ENCODE data around the gene THRB.
"Not testable (repeated sequence)": the region's sequence is repeated elsewhere in the genome, so short reads cannot be mapped to it uniquely, and the experiment has no call there.

Gene THRB

GRCh38 chr3:24446032-24446431 is 48.6 kb downstream of the THRB start:
- DNase-seq (ENCODE audit: low read depth) = no peak

GRCh38 chr3:24443476-24443875 is 51.2 kb downstream of the THRB start:
- no peak for DNase-seq (ENCODE audit: low read depth)

GRCh38 chr3:24440760-24441464 is 53.7 kb downstream of the THRB start:
- no peak for DNase-seq (ENCODE audit: low read depth)

- no peak for DNase-seq (ENCODE audit: low read depth)
Observed at GRCh38 chr3:24439021-24439420, 55.6 kb downstream of the THRB start.

- no peak for DNase-seq (ENCODE audit: low read depth)
Observed at GRCh38 chr3:24437326-24437725, 57.3 kb downstream of the THRB start.

- DNase-seq (ENCODE audit: low read depth) = no peak
Observed at GRCh38 chr3:24435584-24435983, 59.1 kb downstream of the THRB start.

- DNase-seq (ENCODE audit: low read depth) = no peak
Observed at GRCh38 chr3:24434651-24435050, 60.0 kb downstream of the THRB start.

- DNase-seq (ENCODE audit: low read depth) = no peak
Observed at GRCh38 chr3:24433838-24434591, 60.6 kb downstream of the THRB start.

- DNase-seq (ENCODE audit: low read depth) = no peak
Observed at GRCh38 chr3:24432989-24433388, 61.7 kb downstream of the THRB start.

- no peak for DNase-seq (ENCODE audit: low read depth)
Observed at GRCh38 chr3:24428481-24428880, 66.2 kb downstream of the THRB start.

GRCh38 chr3:24426896-24427295 is 67.8 kb downstream of the THRB start:
- DNase-seq (ENCODE audit: low read depth) = no peak

- not testable (repeated sequence) for DNase-seq (ENCODE audit: low read depth)
Observed at GRCh38 chr3:24420829-24421228, 73.8 kb downstream of the THRB start.

GRCh38 chr3:24420224-24420623 is 74.4 kb downstream of the THRB start:
- no peak for DNase-seq (ENCODE audit: low read depth)

- DNase-seq (ENCODE audit: low read depth) = no peak
Observed at GRCh38 chr3:24419067-24419791, 75.4 kb downstream of the THRB start.

GRCh38 chr3:24417730-24418129 is 76.9 kb downstream of the THRB start:
- no peak for DNase-seq (ENCODE audit: low read depth)

- no peak for DNase-seq (ENCODE audit: low read depth)
Observed at GRCh38 chr3:24416224-24416623, 78.4 kb downstream of the THRB start.

GRCh38 chr3:24415824-24416223 is 78.8 kb downstream of the THRB start:
- DNase-seq (ENCODE audit: low read depth) = no peak

GRCh38 chr3:24413662-24414061 is 81.0 kb downstream of the THRB start:
- DNase-seq (ENCODE audit: low read depth) = not testable (repeated sequence)

GRCh38 chr3:24410860-24411259 is 83.8 kb downstream of the THRB start:
- no peak for DNase-seq (ENCODE audit: low read depth)

- DNase-seq (ENCODE audit: low read depth) = no peak
Observed at GRCh38 chr3:24407980-24408680, 86.5 kb downstream of the THRB start.

- no peak for DNase-seq (ENCODE audit: low read depth)
Observed at GRCh38 chr3:24406900-24407299, 87.8 kb downstream of the THRB start.

- no peak for DNase-seq (ENCODE audit: low read depth)
Observed at GRCh38 chr3:24405057-24405456, 89.6 kb downstream of the THRB start.

Data from HS-27A (cell line).